Measurements from ENCODE around the gene EHMT1. TPM values are rescaled to one million over a fixed set of nuclear protein-coding genes. Genes with fewer than 3 reads are reported as not detected.

Gene EHMT1
- total and polyA plus RNA-seq, 2 of the 8 experiments (the other 6 are each of a cell fraction or from before 2014, with no cell fraction given), result 95.7 to 163 TPM

DNA sequence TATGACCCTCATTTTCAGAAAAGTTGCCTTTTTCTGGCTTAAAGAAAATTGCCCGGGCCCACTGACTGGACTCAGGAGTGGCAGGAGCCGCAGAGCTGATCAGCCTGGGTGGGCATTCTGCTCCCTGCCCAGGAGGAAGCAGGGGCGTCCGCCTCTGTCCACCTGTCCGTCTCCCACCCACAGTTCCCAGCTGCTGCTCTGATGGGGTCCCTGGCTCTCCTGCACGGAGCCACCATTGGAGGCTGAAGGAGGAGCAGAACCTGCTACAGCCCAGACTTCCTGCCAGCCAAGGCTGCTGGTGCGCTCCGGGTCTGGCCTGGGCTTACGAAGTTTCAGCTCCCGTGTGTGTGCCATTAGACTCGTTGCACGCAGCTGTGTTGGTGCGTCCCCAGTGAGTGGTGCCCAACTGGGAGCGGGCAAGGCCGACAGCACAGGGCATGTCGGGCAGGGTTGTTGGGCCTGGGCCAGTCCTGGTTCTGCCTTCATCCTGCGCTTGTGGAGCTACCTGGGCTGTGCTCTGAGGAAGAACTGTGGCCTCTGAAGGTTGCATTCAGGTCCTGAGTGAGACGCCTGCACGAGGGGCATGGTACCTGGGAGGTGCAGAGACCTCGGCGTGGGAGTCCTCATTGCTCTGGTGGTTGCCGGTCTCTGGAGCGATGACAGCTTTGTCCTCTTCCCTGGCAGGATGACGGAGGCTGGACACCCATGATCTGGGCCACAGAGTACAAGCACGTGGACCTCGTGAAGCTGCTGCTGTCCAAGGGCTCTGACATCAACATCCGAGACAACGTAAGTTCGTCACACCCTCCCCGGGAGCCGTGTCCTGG lies 181.6 kb downstream of the EHMT1 start:
- H3K23ac ChIP-seq (ENCODE audit: insufficient read length), result no peak overlapping the region
- no peak overlapping the region for H3K4me3 ChIP-seq (ENCODE audit: extremely low read depth in 1 of 4, insufficient read depth in 2 of 4, low read depth in 3 of 4, low read length in 4 of 4)
- no peak overlapping the region for H4K91ac ChIP-seq (replicated peaks; ENCODE audit: insufficient read length, low read length)
- ChIA-PET POLR2A (ENCODE audit: partially characterized antibody) (interaction anchor here (1.6 kb wide), 1 partner anchor 9 kb away, joined by 5 read pairs; no protein-coding TSS in a partner anchor), CTCF (ENCODE audit: partially characterized antibody) (no interaction called here)
- no peaks in the 10 kb centered on the region for H3K9me3 ChIP-seq (ENCODE audit: insufficient read depth in 2 of 2, low read depth in 1 of 2, low read length in 1 of 2)
- no peak overlapping the region for H3K4me2 ChIP-seq (ENCODE audit: insufficient read depth in 1 of 2, low read depth in 2 of 2, low read length in 2 of 2)
- no peak overlapping the region for H2BK120ac ChIP-seq (replicated peaks; ENCODE audit: low read depth, low read length)
- no peak for DNase-seq (ENCODE audit: low read depth in 1 of 2, low spot score in 2 of 2)
- H2BK15ac ChIP-seq (ENCODE audit: low read length), result no peak overlapping the region
- no peak for FAIRE-seq
- H3K79me1 ChIP-seq (ENCODE audit: low read depth, low read length), result no peaks in the 10 kb centered on the region; the same call in 1 of the 2 replicates
- no peak overlapping the region for H3K56ac ChIP-seq (replicated peaks; ENCODE audit: insufficient read length, low read depth, low read length)
- peaks cover 19 to 60% (median 45%) of the 10 kb centered on the region in 4 experiments for H3K36me3 ChIP-seq (ENCODE audit: control insufficient read depth in 2 of 4, insufficient read depth in 4 of 4, low read length in 3 of 4)
- H3K14ac ChIP-seq (ENCODE audit: insufficient read length), result no peak overlapping the region
- H2AFZ ChIP-seq (ENCODE audit: low read length), result no peak overlapping the region
- peaks cover 0 to 7% of the 10 kb centered on the region in 2 experiments; a peak in 2 of 4 replicates for H3K79me2 ChIP-seq (ENCODE audit: control insufficient read depth in 1 of 2, insufficient read depth in 2 of 2, low read length in 2 of 2)
- no peak overlapping the region for H2BK5ac ChIP-seq (ENCODE audit: low read depth, low read length)
- H2BK12ac ChIP-seq (ENCODE audit: low read depth, low read length), result no peak overlapping the region
- H3K18ac ChIP-seq (ENCODE audit: extremely low read depth, low read length), result no peak overlapping the region
- H4K20me1 ChIP-seq (replicated peaks in 1 of 2; ENCODE audit: control insufficient read depth in 1 of 2, insufficient read depth in 2 of 2, low read length in 2 of 2), result peaks cover 4 to 10% of the 10 kb centered on the region in 2 experiments
- H2BK20ac ChIP-seq (ENCODE audit: low read length), result no peak overlapping the region
- no peak overlapping the region for H3K9ac ChIP-seq (replicated peaks in 1 of 4; ENCODE audit: extremely low read depth in 1 of 4, low read depth in 3 of 4, low read length in 3 of 4)
- no peak overlapping the region for H2AK5ac ChIP-seq (ENCODE audit: low read depth, low read length)
- no peaks in the 10 kb centered on the region for H3K27me3 ChIP-seq (replicated peaks in 1 of 4; ENCODE audit: control insufficient read depth in 3 of 4, extremely low read depth in 1 of 4, insufficient read depth in 3 of 4, low read length in 3 of 4)
- H4K8ac ChIP-seq (ENCODE audit: extremely low read depth, insufficient read depth, low read length), result no peak overlapping the region
- no peaks in the 10 kb centered on the region for H3K23me2 ChIP-seq (ENCODE audit: low read depth, low read length)
- 95% methylated on average over 30 of the region's 31 CpGs; no CpG with 5 or more reads in 1 of the 2 experiments for WGBS, 2 experiments (ENCODE audit: extremely low coverage in 1 of 2, insufficient coverage in 1 of 2, insufficient read length in 1 of 2, insufficient replicate concordance in 2 of 2, low coverage in 1 of 2, low lambda C conversion rate in 2 of 2, missing lambda C conversion rate in 1 of 2)
- no peaks in the 10 kb centered on the region for H3K4me1 ChIP-seq (replicated peaks in 1 of 4; ENCODE audit: control insufficient read depth in 3 of 4, insufficient read depth in 4 of 4, low read length in 3 of 4)
- H3K4ac ChIP-seq (replicated peaks; ENCODE audit: insufficient read length, low read depth, low read length), result no peak overlapping the region
- no peak overlapping the region for H3K27ac ChIP-seq (ENCODE audit: low read depth, low read length)
- H4K5ac ChIP-seq (ENCODE audit: insufficient read length, low read depth, low read length), result no peak overlapping the region
- TF ChIP-seq SAP30 (IDR thresholded peaks at IDR 0.05; ENCODE audit: insufficient read depth, insufficient replicate concordance, low read length), result no peak
- no peak for TF ChIP-seq POU5F1 (IDR thresholded peaks at IDR 0.05; ENCODE audit: low read depth, low read length)
- TF ChIP-seq ASH2L (IDR thresholded peaks at IDR 0.05; ENCODE audit: low read length), result no peak
- TF ChIP-seq CEBPB (IDR thresholded peaks at IDR 0.05; ENCODE audit: low read depth, low read length), result no peak
- no peak for TF ChIP-seq CTBP2 (IDR thresholded peaks at IDR 0.05; ENCODE audit: borderline replicate concordance, insufficient read depth, insufficient read length, low read length)
- no peak for TF ChIP-seq SUZ12 (IDR thresholded peaks at IDR 0.05; ENCODE audit: low read length)
- no peak for TF ChIP-seq GTF2F1 (IDR thresholded peaks at IDR 0.05; ENCODE audit: borderline replicate concordance, low read depth, low read length)
- TF ChIP-seq BRCA1 (IDR thresholded peaks at IDR 0.05; ENCODE audit: low read depth, low read length), result no peak
- no peak for TF ChIP-seq MAX (IDR thresholded peaks at IDR 0.05)
- no peak for TF ChIP-seq KDM5A (IDR thresholded peaks at IDR 0.05; ENCODE audit: low read length)
- no peak for TF ChIP-seq EZH2 (IDR thresholded peaks at IDR 0.05; ENCODE audit: low read depth, low read length, severe bottlenecking)
- no peak for TF ChIP-seq YY1 (IDR thresholded peaks at IDR 0.05; ENCODE audit: low read depth, low read length)
- TF ChIP-seq POLR2AphosphoS5 (IDR thresholded peaks at IDR 0.05; ENCODE audit: low read depth, low read length), result no peak

Measured in H1 (cell line).